Left kidney (tissue), 8 donors: Measurements from ENCODE around the gene MUC22. TPM values are rescaled to one million over a fixed set of nuclear protein-coding genes. Genes with fewer than 3 reads are reported as not detected.
A peak's percentile ranks its signal among the peaks of the same experiment; 100 is the strongest.
"Not testable (repeated sequence)": the region's sequence is repeated elsewhere in the genome, so short reads cannot be mapped to it uniquely, and the experiment has no call there.

Source experiments
- DNase-seq: peaks from one replicate; pipeline ENCODE4 v3.0.0-alpha.2; 2013
- long read RNA-seq, 8 donors: transcript quantifications; one replicate each; lab custom pipeline, GENCODE V29; 2026
- polyA plus RNA-seq: library from polyadenylated mRNA; unstranded; fragments of 120-200 nt; gene quantifications from one replicate; pipeline ENCODE4 v1.2.1, GENCODE V29; 2013; ENCODE audit not compliant: insufficient read length

Gene MUC22
- polyA plus RNA-seq, result not detected
- long read RNA-seq, donor 1, result 0 reads
- long read RNA-seq, donor 2, result 0 reads
- long read RNA-seq, donor 3, result 0 reads
- long read RNA-seq, donor 4, result 0 reads
- long read RNA-seq, donor 5, result 0 reads
- long read RNA-seq, donor 6, result 0 reads
- long read RNA-seq, donor 7, result 0 reads
- long read RNA-seq, donor 8, result 0 reads

GRCh38 chr6:31010393-31011060, at the start of gene MUC22:
TSS of gene MUC22 (plus strand) at chr6:31010474. CDS start at chr6:31010707, 233 bp downstream.
- no peak for DNase-seq

GRCh38 chr6:30960907-30961673, 49.2 kb upstream of the MUC22 start:
- no peak for DNase-seq

- DNase-seq, result no peak
Measured at GRCh38 chr6:30962716-30963115, 47.6 kb upstream of the MUC22 start.

DNA sequence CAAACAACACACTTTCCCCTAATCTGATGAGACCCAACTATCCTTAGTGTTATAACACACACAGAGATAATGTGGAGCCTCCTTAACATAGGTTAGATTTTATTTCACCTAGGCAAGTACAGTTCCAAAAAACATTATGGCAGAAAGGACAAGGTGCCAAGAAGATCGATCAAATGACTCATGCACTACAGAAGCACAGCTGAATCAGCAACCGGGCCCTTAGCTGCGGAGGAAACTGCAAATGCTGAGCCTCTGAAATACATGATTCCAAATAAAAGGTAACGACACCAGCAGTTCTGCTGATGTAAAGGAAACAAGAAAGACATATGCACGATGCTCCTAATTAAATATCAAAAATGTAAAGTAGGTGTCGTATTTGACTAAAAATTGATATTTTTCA, 46.6 kb upstream of the MUC22 start:
- DNase-seq, result no peak

- DNase-seq, result no peak
Measured at GRCh38 chr6:30964075-30964474, 46.2 kb upstream of the MUC22 start.

- DNase-seq, result no peak
Measured at GRCh38 chr6:30965140-30965601, 45.1 kb upstream of the MUC22 start.

- DNase-seq, result no peak
Measured at GRCh38 chr6:30966154-30966553, 44.1 kb upstream of the MUC22 start.

DNA sequence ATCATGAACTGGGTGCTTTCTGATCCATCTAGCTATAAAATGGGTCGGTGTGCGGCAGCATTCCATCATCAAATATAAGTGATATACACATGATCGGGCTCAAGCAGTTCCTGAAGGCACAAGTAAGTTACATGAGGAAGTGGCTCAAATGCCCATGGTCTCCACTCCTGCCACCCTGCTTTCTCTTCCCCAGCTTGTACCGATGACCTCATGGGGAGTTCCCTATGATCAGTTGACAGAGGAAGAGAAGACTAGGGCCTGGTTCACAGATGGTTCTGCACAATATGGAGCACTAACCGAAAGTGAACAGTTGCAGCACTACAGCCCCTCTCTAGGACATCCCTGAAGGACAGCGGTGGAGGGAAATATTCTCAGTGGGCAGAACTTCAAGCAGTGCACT, 41.1 kb upstream of the MUC22 start:
- not testable (repeated sequence) for DNase-seq

GRCh38 chr6:30970946-30971345, 39.3 kb upstream of the MUC22 start:
- DNase-seq, result no peak

DNA sequence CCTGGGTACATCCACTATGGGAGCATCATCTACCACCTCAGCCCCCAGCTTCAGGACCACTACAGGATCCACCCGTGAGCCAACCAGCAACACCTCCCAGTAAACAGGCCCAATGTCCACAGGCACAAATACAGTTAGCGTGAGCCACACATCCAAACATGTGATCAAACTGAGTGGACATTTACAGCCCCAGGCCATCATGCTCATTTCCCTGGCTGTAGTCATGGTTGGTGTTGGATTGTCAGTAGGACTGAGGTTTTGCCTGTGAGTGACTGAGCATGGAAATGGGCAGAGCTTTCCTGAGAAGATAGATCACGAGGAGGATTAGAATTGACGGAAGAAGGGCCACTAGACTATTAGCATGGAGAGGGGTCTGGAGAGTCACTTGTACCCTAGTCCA, 37.5 kb upstream of the MUC22 start:
- no peak for DNase-seq

DNA sequence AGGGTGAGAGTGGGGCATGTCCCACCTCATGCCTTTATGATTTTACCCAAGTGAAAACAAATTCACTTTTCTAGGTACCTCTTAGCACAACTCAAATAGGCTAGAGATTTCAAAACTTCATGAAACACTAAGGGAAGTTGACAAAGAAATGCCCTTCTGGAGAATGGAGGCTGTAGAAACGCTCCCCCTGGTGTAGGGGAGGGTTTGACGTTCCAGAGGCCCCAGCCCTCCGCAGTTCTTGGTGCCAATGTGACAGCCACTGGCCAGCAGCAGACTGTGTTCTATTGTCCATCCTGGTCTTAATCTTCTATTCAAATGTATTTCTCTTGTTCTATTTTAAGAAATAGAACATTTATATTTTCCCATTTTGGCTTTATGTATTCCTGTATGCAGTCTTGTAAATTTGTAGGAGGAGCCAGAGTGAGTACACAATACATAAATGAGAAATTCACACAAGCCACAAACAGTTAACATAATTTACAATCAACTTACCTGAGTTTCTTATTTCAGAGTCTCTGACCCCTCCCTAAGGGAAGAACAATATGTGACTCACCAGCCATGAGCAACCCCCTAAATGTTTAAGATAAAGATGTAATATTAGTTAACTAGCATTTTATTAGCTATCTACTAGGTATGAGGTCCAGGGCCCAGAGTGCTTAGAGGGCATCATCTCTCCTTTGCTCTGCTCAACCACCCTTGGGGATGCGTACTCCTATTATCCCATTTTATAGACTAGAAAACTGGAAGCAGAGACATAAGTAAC, 35.6 kb upstream of the MUC22 start:
- DNase-seq, result no peak

DNA sequence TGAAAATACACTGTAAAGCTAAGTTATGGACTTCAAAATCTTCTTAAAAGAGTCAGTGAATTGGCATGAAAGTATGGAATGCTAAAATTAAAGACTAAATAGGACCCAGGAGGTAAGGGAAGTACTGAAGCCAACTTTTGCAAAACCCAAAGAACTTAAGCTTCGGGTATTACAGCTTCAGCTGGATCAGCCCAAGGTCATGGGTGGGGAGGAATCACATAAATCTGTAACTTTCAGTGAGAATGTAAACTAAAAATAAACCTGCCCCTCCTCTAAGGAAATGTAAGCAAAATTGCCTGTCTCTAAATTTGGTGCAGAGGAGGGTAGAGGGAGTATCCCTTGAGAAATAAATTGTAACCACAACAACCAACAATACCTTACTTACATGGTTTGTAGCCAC, 31.1 kb upstream of the MUC22 start:
- DNase-seq, result no peak

DNA sequence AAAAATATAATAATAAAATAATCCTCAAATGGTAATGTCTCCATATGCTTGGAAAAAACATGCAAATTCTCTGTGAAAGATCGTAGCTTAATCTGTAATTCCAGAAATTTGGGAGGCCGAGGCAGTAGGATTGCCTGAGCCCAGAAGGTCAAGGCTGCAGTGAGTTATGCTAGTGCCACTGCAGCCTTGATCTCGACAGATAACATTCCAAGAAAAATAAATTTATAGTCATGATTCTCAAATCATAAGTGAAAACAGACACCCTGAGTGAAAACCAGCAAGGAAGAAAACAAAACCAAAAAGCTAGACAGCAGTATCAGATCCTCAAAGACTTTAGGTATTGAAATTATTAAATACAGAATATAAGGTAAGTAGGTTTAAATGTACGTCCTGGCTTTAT, 30.6 kb upstream of the MUC22 start:
- DNase-seq, result no peak

DNA sequence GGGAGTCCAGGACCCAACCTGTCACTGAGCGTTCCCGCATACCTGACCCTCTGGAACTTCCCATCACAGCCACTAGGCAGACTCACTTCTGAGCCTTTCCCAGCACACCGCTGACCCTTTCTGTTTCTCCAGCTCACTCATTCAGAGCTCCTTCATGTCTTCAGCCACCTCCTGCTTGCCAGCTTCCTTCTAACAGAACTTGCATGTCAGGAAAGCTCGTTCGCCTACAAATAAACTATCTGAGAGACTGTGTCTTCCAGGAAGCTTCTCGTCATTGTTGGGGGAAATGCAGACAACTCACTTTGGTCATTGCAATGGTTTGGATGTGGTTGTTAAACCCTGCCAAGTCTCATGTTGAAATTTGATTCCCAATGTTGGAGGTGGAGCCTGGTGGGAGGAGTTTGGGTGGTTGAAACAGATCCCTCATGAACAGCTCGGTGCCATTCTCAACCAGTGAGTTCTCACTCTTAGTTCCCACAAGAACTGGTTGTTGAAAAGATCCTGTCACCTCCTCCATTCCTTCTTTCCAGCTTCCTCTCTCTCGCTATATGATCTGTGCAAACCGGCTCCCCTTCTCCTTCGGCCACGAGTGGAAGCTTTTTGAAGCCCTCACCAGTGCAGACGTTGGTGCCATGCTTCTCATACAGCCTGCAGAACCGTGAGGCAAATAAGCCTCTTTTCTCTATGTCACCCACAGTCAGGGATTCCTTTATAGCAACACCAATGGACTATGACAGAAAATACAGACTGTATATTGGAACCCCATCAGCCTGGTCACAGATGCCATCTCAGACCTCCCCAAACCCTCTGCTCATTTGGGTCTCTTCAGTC, 28.1 kb upstream of the MUC22 start:
- peak; percentile 70 for DNase-seq

DNA sequence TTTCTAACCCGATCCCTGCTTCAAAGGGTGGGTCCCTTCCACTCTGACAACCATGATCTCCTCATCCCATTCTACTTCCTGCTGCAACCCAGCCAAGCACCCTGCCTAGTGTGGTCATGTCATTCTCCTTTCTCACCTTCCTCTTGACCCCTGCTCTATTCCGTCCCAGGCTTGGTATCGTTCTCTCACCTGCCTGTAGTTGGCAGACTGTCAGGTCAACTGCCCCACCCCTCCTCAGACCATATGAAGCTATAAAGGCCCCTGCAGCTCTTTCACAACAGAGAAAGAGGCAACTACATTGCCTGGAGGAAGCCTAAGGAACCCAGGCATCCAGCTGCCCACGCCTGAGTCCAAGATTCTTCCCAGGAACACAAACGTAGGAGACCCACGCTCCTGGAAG, 26.8 kb upstream of the MUC22 start, which contains the start of gene MUC21:
Gene MUC21, plus strand, starts transcription at position 280 of the 400 bp plus-strand sequence. CDS start 241 bp downstream, outside the sequence.
- DNase-seq, result no peak

GRCh38 chr6:30985490-30985889, 24.8 kb upstream of the MUC22 start:
- no peak for DNase-seq

- DNase-seq, result no peak
Measured at GRCh38 chr6:30987304-30987703, 23.0 kb upstream of the MUC22 start.

GRCh38 chr6:30988209-30988825, 22.0 kb upstream of the MUC22 start:
- no peak for DNase-seq

DNA sequence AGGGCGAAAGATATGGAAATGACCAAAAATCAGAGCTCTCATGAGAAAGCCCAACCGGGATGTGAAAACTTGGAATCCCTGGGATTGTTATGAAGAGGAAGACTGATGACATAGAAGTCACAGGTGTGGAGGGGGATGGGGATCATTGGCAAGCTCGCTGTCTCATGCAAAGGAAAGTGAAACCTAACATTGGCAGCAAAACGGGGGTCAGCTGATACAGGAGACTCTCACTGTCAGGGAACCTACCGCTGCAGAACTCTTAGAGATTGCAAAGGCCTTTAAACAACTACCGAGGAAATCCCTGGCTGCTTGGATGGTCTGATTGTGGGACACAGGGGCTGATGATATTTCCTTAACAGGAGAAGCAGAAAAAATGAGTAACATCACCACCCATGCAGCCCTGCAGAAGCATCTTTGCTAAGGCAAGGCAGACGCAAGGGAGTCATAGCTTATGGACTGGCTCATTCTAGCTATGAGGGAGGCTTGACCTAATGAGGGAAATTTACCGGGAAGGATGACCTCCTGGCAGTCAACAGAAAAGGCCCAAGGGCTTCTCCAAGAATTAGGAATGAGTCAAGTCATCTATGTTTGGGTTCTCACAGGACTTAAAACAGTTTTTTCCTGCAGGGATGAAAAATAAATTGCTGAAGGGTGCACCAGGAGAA, 19.7 kb upstream of the MUC22 start:
- no peak for DNase-seq

DNA sequence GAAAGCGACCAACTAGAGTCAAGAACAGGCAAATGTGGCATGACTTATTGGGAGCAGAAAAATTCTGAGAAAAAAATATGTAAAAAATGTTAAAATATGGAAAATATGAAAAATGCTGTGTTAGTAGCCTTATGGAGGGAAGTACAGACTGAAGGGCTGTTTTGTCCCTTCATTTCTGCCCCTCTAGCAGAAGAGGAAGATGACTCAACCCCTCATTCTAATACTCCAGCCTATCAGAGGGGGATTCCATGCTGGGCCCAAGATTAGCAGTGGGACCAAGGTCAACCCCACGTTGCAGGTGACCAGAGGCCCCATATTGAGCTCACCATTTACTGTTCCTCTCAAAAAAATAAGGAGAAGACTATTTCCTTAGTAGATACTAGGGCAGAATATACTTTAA, 18.4 kb upstream of the MUC22 start:
- no peak for DNase-seq
